Panc1 (cell line): Measurements from ENCODE around the gene PKIB.

Source experiments
- TCF7L2 ChIP-seq: IDR thresholded peaks from 2 replicates; pipeline ENCODE4 v1.6.1; 2011; ENCODE audit warnings: mild to moderate bottlenecking, low read depth, low read length, inconsistent platforms
- TF ChIP-seq, protein P1 (sequence below): fragments of 450-650 bp; IDR thresholded peaks from 2 replicates; pipeline ENCODE4 v1.5.1; 2017; ENCODE audit warnings: mild to moderate bottlenecking
- TF ChIP-seq, protein P2 (sequence below), 2 experiments: IDR thresholded peaks; 2 replicates each; pipeline ENCODE4 v1.6.1; 2011 to 2012; ENCODE audit warnings: low read depth in 2 of 2, control low read depth in 1 of 2, low read length in 1 of 2, mild to moderate bottlenecking in 1 of 2, moderate library complexity in 1 of 2; ENCODE audit not compliant: insufficient read depth in 1 of 2

GRCh38 chr6:122567034-122567433, 43.2 kb upstream of the PKIB start:
- TF ChIP-seq, protein P1, sequence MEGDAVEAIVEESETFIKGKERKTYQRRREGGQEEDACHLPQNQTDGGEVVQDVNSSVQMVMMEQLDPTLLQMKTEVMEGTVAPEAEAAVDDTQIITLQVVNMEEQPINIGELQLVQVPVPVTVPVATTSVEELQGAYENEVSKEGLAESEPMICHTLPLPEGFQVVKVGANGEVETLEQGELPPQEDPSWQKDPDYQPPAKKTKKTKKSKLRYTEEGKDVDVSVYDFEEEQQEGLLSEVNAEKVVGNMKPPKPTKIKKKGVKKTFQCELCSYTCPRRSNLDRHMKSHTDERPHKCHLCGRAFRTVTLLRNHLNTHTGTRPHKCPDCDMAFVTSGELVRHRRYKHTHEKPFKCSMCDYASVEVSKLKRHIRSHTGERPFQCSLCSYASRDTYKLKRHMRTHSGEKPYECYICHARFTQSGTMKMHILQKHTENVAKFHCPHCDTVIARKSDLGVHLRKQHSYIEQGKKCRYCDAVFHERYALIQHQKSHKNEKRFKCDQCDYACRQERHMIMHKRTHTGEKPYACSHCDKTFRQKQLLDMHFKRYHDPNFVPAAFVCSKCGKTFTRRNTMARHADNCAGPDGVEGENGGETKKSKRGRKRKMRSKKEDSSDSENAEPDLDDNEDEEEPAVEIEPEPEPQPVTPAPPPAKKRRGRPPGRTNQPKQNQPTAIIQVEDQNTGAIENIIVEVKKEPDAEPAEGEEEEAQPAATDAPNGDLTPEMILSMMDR, result no peak
- TF ChIP-seq, protein P2, sequence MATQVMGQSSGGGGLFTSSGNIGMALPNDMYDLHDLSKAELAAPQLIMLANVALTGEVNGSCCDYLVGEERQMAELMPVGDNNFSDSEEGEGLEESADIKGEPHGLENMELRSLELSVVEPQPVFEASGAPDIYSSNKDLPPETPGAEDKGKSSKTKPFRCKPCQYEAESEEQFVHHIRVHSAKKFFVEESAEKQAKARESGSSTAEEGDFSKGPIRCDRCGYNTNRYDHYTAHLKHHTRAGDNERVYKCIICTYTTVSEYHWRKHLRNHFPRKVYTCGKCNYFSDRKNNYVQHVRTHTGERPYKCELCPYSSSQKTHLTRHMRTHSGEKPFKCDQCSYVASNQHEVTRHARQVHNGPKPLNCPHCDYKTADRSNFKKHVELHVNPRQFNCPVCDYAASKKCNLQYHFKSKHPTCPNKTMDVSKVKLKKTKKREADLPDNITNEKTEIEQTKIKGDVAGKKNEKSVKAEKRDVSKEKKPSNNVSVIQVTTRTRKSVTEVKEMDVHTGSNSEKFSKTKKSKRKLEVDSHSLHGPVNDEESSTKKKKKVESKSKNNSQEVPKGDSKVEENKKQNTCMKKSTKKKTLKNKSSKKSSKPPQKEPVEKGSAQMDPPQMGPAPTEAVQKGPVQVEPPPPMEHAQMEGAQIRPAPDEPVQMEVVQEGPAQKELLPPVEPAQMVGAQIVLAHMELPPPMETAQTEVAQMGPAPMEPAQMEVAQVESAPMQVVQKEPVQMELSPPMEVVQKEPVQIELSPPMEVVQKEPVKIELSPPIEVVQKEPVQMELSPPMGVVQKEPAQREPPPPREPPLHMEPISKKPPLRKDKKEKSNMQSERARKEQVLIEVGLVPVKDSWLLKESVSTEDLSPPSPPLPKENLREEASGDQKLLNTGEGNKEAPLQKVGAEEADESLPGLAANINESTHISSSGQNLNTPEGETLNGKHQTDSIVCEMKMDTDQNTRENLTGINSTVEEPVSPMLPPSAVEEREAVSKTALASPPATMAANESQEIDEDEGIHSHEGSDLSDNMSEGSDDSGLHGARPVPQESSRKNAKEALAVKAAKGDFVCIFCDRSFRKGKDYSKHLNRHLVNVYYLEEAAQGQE (IDR thresholded peaks at IDR 0.05; ENCODE audit: insufficient read depth in 1 of 2, low read depth in 2 of 2, low read length in 1 of 2), result no peak
- no peak for TF ChIP-seq TCF7L2
